HEK293T (cell line): ENCODE results near the gene SPATA2.

Source experiments
- CTCF ChIA-PET: fragments of 350-600 bp; formaldehyde crosslinking; extraction: SDS; loops from one replicate; lab custom pipeline; 2021; ENCODE audit warnings: antibody characterized with exemption, inconsistent platforms; lab: Yijun Ruan, JAX
- POLR2A ChIA-PET: fragments of 350-600 bp; formaldehyde crosslinking; extraction: SDS; loops from one replicate; lab custom pipeline; 2020; ENCODE audit warnings: antibody characterized with exemption, inconsistent platforms; lab: Yijun Ruan, JAX
- DNase-seq: peaks from one replicate; pipeline ENCODE4 v3.0.0; 2012; ENCODE audit warnings: mixed read lengths; ENCODE audit errors: extremely low spot score
- ARNT ChIP-seq: fragments of 450-650 bp; IDR thresholded peaks from 2 replicates; pipeline ENCODE4 v1.6.1; 2017; ENCODE audit warnings: mild to moderate bottlenecking
- BHLHE40 ChIP-seq: fragments of 450-650 bp; IDR thresholded peaks from 2 replicates; pipeline ENCODE4 v1.6.1; 2016; ENCODE audit warnings: mild to moderate bottlenecking, moderate library complexity, borderline replicate concordance
- CTBP1 ChIP-seq: fragments of 450-650 bp; IDR thresholded peaks from 2 replicates; pipeline ENCODE4 v1.6.1; 2016; ENCODE audit warnings: borderline replicate concordance
- ELF4 ChIP-seq: fragments of 450-650 bp; IDR thresholded peaks from 2 replicates; pipeline ENCODE4 v1.6.1; 2017; ENCODE audit warnings: antibody characterized with exemption
- FOXA1 ChIP-seq: fragments of 450-650 bp; IDR thresholded peaks from 2 replicates; pipeline ENCODE4 v1.6.1; 2016; ENCODE audit warnings: mild to moderate bottlenecking
- FOXK2 ChIP-seq: fragments of 450-650 bp; IDR thresholded peaks from 2 replicates; pipeline ENCODE4 v1.6.1; 2016; ENCODE audit warnings: mild to moderate bottlenecking
- FOXM1 ChIP-seq: fragments of 450-650 bp; IDR thresholded peaks from 2 replicates; pipeline ENCODE4 v1.6.1; 2017; ENCODE audit warnings: mild to moderate bottlenecking, borderline replicate concordance
- HDGF ChIP-seq: fragments of 450-650 bp; IDR thresholded peaks from 2 replicates; pipeline ENCODE4 v1.6.1; 2017; ENCODE audit warnings: antibody characterized with exemption, borderline replicate concordance
- L3MBTL2 ChIP-seq: fragments of 450-650 bp; conservative IDR thresholded peaks from 2 replicates; pipeline ENCODE4 v1.6.1; 2016; ENCODE audit warnings: mild to moderate bottlenecking
- LEF1 ChIP-seq: fragments of 450-650 bp; IDR thresholded peaks from 2 replicates; pipeline ENCODE4 v1.6.1; 2017; ENCODE audit warnings: mild to moderate bottlenecking, borderline replicate concordance
- NFRKB ChIP-seq: fragments of 450-650 bp; IDR thresholded peaks from 2 replicates; pipeline ENCODE4 v1.6.1; 2016; ENCODE audit warnings: mild to moderate bottlenecking, moderate library complexity
- PKNOX1 ChIP-seq: fragments of 450-650 bp; IDR thresholded peaks from 2 replicates; pipeline ENCODE4 v1.6.1; 2016
- SP1 ChIP-seq: fragments of 450-650 bp; IDR thresholded peaks from 2 replicates; pipeline ENCODE4 v1.6.1; 2017
- SUZ12 ChIP-seq: fragments of 450-650 bp; IDR thresholded peaks from 2 replicates; pipeline ENCODE4 v1.6.1; 2016; ENCODE audit warnings: mild to moderate bottlenecking
- TARDBP ChIP-seq: fragments of 450-650 bp; IDR thresholded peaks from 2 replicates; pipeline ENCODE4 v1.6.1; 2016
- ZNF384 ChIP-seq: fragments of 450-650 bp; IDR thresholded peaks from 2 replicates; pipeline ENCODE4 v1.6.1; 2016

Gene SPATA2

DNA sequence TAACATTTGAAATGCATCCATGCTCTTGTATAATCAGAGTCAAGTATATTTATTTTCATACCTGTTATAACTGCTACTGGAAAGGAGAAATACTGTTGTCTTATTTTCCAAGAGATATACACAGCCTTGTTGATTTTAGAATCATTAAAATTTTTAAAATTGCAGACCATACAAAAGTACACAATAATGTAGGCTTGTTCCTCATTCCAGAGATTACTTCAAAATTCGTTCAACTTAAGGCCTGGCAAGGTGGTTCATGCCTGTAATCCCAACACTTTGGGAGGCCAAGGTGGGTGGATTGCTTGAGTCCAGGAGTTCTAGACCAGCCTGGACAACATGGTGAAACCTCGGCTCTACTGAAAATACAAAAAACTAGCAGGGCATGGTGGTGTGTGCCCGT, 27.0 kb upstream of the SPATA2 start:
- TF ChIP-seq ZNF384 (no peak), LEF1 (no peak), FOXA1 (no peak), ARNT (no peak)
- ChIA-PET CTCF (interaction anchor here (1.1 kb wide), 1 partner anchor 11 kb away, joined by 4 read pairs; no protein-coding TSS in a partner anchor), POLR2A (no interaction called here)
- DNase-seq: no peak

DNA sequence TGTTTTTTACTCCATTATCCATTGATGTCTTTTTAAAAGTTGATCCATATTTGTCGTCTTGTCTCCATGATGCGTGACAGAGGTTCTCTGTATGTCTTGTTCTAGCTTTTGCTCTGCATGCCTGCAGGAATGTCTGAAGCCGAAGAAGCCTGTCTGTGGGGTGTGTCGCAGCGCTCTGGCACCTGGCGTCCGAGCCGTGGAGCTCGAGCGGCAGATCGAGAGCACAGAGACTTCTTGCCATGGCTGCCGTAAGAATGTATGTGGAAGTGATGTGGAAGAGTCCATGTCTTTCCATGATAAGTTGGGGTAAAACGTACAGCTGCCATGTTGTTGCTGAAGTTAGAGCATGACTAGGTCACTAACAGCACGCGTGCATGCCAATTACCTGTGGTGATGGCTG, 26.1 kb upstream of the SPATA2 start:
- POLR2A ChIA-PET: no interaction called here
- TF ChIP-seq TARDBP (no peak), FOXM1 (no peak), SP1 (no peak), FOXK2 (no peak), CTBP1 (no peak), LEF1 (no peak), NFRKB (no peak), ARNT (no peak), L3MBTL2 (no peak), PKNOX1 (no peak), ELF4 (no peak), FOXA1 (no peak), HDGF (no peak), ZNF384 (no peak)
- DNase-seq: no peak
- CTCF ChIA-PET: interaction anchor here (1.1 kb wide), 1 partner anchor 12 kb away, joined by 4 read pairs; no protein-coding TSS in a partner anchor

DNA sequence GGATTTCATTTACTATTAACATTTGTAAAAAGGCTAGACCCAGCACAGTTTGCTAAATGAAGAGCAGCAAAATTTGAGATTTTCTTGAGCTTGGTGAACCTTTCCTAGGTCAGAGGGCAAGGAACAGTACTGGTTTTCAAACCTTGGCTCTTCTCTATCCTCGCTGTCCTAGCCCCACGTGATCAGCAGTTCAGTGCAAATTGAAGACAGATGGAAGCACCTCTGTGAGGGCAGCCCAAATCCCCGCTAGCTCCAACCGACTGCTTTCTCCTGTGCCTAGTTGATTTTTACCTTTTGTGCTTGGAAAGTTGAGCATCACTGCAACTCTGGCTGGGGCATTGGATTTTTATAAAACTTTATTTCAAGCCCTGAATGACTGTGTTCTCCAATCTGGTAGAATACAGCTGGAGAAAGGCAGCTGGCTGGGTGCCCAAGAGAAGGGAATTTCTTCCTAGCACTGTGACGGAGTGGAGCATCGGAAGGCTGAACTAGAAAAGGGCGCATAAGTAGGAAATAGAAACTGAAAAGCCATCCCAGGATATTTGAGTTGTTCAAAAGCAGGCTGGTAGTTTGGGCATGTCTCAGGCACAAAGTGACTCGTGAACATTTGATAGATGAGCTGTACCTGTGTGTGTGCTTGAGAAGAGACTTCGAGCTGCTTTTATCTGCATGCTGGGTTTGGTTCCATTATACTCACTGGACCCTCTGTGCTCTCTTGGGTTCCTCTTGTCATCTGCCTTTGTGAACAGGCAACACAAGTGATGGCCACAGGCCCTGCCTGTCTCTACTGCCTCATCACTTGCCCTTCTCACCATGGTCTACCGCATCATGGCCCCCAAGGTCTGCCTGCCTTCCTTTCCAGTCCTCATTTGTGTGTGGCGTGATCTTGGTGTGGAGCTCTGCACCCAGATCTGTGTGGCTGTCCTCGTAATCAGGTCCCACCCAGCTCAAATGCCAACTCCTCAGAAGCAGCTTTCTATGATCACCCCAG, 23.1 kb upstream of the SPATA2 start:
- POLR2A ChIA-PET: interaction anchor here (1.0 to 1.1 kb wide), 2 partner anchors 25 to 175 kb away, joined by 3 to 4 read pairs; no protein-coding TSS in a partner anchor
- DNase-seq: no peak
- TF ChIP-seq CTBP1: no peak
- no peak for TF ChIP-seq BHLHE40
- no peak for TF ChIP-seq PKNOX1
- no peak for TF ChIP-seq NFRKB
- no peak for TF ChIP-seq SUZ12
- TF ChIP-seq ZNF384: no peak
- no peak for TF ChIP-seq ELF4
- TF ChIP-seq L3MBTL2: no peak
- no peak for TF ChIP-seq TARDBP
- no peak for TF ChIP-seq HDGF
- no peak for TF ChIP-seq SP1
- no peak for TF ChIP-seq FOXM1
- CTCF ChIA-PET: interaction anchor here (0.7 to 1.3 kb wide), 3 partner anchors 133 to 147 kb away, joined by 3 read pairs; no protein-coding TSS in a partner anchor

GRCh38 chr20:49937027-49937929, 21.9 kb upstream of the SPATA2 start:
- peak; percentile 20 for DNase-seq
- CTCF ChIA-PET: interaction anchor here (0.6 to 1.3 kb wide), 2 partner anchors 134 to 241 kb away, joined by 3 read pairs; no protein-coding TSS in a partner anchor
- POLR2A ChIA-PET: interaction anchor here (0.8 to 1.4 kb wide), 4 partner anchors 9 to 176 kb away, joined by 3 to 4 read pairs (median 3); no protein-coding TSS in a partner anchor
- no peak for TF ChIP-seq LEF1
- TF ChIP-seq FOXM1: no peak
- no peak for TF ChIP-seq NFRKB
- TF ChIP-seq L3MBTL2: no peak
- TF ChIP-seq ELF4: no peak
- TF ChIP-seq ARNT: no peak
- TF ChIP-seq HDGF: no peak
- no peak for TF ChIP-seq PKNOX1
- TF ChIP-seq SUZ12: no peak
- TF ChIP-seq SP1: no peak
- no peak for TF ChIP-seq TARDBP
- TF ChIP-seq ZNF384: no peak
- no peak for TF ChIP-seq FOXK2
- no peak for TF ChIP-seq CTBP1
- TF ChIP-seq BHLHE40: no peak
- no peak for TF ChIP-seq FOXA1
